ENCODE measurements around the gene NODAL. TPM values are rescaled to one million over a fixed set of nuclear protein-coding genes. Genes with fewer than 3 reads are reported as not detected.

NODAL gene
- total RNA-seq, 1 experiment from 2014 or later = not detected

DNA sequence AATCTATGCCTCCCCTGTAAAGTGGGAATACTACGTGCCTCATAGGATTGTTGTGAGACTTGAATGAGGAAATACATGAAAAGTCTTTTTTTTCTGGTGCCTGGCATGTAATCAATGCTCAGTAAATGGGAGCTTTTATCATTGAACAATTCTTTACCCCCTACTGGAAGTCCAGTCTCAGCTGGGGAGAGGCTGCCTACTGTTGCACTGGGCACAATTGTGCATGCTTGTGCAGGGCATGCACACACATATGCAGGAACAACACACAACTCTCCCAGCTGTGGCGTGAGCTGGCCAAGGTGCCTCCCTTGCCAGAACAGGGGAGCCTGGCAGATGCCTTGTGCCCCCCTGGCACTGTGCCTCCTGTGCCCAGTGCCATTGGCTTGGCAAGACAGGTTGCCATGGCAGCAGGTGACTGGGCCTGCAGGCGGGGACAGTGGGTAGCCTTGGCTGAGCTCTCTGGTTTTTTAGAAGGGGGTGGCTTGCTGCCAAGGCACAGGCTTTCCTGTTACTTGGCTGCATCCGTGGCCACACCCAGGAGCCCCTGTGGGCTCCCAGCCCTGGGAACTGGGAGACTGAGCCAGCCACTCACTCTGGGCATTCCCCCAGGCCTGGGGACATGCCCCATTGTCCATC lies 21.0 kb upstream of the NODAL start:
- peak; percentile 97 for DNase-seq
- intact Hi-C loops (cut with micrococcal nuclease) = loop anchor here (2.0 kb wide), 1 partner anchor 418 kb away; no protein-coding TSS in a partner anchor
- Histone ChIP-seq H3K4me3 (ENCODE audit: low read length) (no peak overlapping the region), H3K36me3 (ENCODE audit: low read depth, low read length) (no peaks in the 10 kb centered on the region), H3K27me3 (ENCODE audit: low read length) (peaks cover 8% of the 10 kb centered on the region), H3K4me1 (ENCODE audit: insufficient read depth, low read length) (peaks cover 27% of the 10 kb centered on the region), H3K9me2 (replicated peaks; ENCODE audit: low read length) (no peaks in the 10 kb centered on the region), H3F3A (ENCODE audit: low read length, unreplicated experiment) (no peaks in the 10 kb centered on the region), H3K9me3 (ENCODE audit: low read length) (no peaks in the 10 kb centered on the region), H4K20me1 (ENCODE audit: low read length) (no peaks in the 10 kb centered on the region), H3K79me2 (ENCODE audit: low read length) (no peaks in the 10 kb centered on the region), H3K27ac (ENCODE audit: low read length) (no peak overlapping the region), H2AFZ (ENCODE audit: low read length) (no peak overlapping the region), H3K9ac (ENCODE audit: low read length) (no peak overlapping the region), H3K4me2 (ENCODE audit: low read length) (peak overlapping the region; percentile 40)
- ChIA-PET CTCF (interaction anchor here (0.6 to 2.8 kb wide), 7 partner anchors 76 to 1234 kb away, joined by 3 to 14 read pairs (median 3); no protein-coding TSS in a partner anchor), POLR2A (ENCODE audit: unreplicated experiment) (interaction anchor here (0.7 kb wide), 1 partner anchor 71 kb away, joined by 5 read pairs; no protein-coding TSS in a partner anchor)
- TF ChIP-seq EZH2phosphoT487 (IDR thresholded peaks at IDR 0.05; ENCODE audit: borderline replicate concordance, low read length) = no peak
- TF ChIP-seq, protein P1, sequence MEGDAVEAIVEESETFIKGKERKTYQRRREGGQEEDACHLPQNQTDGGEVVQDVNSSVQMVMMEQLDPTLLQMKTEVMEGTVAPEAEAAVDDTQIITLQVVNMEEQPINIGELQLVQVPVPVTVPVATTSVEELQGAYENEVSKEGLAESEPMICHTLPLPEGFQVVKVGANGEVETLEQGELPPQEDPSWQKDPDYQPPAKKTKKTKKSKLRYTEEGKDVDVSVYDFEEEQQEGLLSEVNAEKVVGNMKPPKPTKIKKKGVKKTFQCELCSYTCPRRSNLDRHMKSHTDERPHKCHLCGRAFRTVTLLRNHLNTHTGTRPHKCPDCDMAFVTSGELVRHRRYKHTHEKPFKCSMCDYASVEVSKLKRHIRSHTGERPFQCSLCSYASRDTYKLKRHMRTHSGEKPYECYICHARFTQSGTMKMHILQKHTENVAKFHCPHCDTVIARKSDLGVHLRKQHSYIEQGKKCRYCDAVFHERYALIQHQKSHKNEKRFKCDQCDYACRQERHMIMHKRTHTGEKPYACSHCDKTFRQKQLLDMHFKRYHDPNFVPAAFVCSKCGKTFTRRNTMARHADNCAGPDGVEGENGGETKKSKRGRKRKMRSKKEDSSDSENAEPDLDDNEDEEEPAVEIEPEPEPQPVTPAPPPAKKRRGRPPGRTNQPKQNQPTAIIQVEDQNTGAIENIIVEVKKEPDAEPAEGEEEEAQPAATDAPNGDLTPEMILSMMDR (conservative IDR thresholded peaks at IDR 0.05; ENCODE audit: low read depth, low read length) = 0 out of 2 replicates have a peak, but pooled peaks have one; percentile 13
- ATAC-seq = peak; percentile 67
- no TSS peak for BruUV-seq (replicated peaks)

DNA sequence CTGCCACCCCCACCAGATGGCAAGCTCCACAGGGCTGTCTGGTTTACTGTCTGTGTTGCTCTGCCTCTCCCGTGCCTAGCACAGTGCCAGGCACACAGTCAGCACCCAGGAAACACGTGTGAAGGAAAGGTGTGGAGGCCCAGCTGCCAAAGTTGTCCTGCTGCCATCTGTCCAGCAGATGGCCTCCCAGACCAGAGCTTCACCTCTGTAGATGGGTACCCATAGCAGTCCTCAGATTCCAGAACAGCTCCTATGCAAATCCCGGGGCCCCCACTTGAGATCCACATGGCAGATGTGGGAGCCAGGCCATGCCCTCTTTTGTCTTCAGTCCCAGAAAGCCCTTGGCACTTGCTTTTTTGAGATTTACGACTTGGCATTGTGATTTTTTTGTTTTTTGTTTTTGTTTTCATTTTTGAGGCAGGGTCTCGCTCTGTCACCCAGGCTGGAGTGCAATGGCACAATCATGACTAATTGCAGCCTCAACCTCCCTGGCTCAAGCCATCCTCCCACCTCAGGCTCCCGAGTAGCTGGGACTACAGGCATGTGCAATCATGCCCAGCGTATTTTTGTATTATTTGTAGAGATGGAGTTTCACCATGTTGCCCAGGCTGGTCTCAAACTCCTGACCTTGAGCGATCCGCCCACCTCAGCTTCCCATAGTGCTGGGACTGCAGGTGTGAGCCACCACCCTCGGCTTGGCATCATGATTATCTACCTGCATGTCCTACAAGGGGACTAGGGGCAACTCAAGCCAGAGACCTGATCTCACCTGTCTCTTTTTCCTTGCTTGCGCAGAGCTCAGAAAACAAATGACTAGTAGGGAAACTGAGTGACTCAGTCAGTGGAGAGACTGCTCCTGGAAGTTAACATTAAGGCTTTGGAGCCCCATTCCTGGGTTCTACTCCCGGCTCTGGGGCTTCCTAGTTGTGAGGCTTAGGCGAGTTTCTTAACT lies 20.2 kb upstream of the NODAL start:
- ATAC-seq (peak; percentile 65), DNase-seq (peak; percentile 89)
- H3K9ac ChIP-seq (ENCODE audit: low read length) = no peak overlapping the region
- ChIA-PET CTCF (interaction anchor here (0.6 to 2.8 kb wide), 16 partner anchors 10 to 1235 kb away, joined by 3 to 14 read pairs (median 4); no protein-coding TSS in a partner anchor), POLR2A (ENCODE audit: unreplicated experiment) (interaction anchor here (0.7 kb wide), 1 partner anchor 72 kb away, joined by 5 read pairs; no protein-coding TSS in a partner anchor)
- BruUV-seq (replicated peaks) = no TSS peak
- intact Hi-C loops (cut with micrococcal nuclease) = loop anchor here (1.0 to 2.0 kb wide), 5 partner anchors 75 to 419 kb away; no protein-coding TSS in a partner anchor
- H3K4me3 ChIP-seq (ENCODE audit: low read length) = no peak overlapping the region
- H3K27ac ChIP-seq (ENCODE audit: low read length) = no peak overlapping the region
- H3K36me3 ChIP-seq (ENCODE audit: low read depth, low read length) = no peaks in the 10 kb centered on the region
- H3K9me3 ChIP-seq (ENCODE audit: low read length) = no peaks in the 10 kb centered on the region
- H4K20me1 ChIP-seq (ENCODE audit: low read length) = no peaks in the 10 kb centered on the region
- TF ChIP-seq, protein P1 (conservative IDR thresholded peaks at IDR 0.05; ENCODE audit: low read depth, low read length) = peak; percentile 99
- TF ChIP-seq EZH2phosphoT487 (IDR thresholded peaks at IDR 0.05; ENCODE audit: borderline replicate concordance, low read length) = no peak
- no peak for TF ChIP-seq EZH2 (IDR thresholded peaks at IDR 0.05; ENCODE audit: low read length, unreplicated experiment)
- H3K4me1 ChIP-seq (ENCODE audit: insufficient read depth, low read length) = peaks cover 27% of the 10 kb centered on the region
- no peaks in the 10 kb centered on the region for H3F3A ChIP-seq (ENCODE audit: low read length, unreplicated experiment)
- H3K4me2 ChIP-seq (ENCODE audit: low read length) = peak overlapping the region; percentile 40; the same call in 1 of the 2 replicates
- no peaks in the 10 kb centered on the region for H3K9me2 ChIP-seq (replicated peaks; ENCODE audit: low read length)
- peaks cover 4% of the 10 kb centered on the region; the same call in 1 of the 2 replicates for H3K27me3 ChIP-seq (ENCODE audit: low read length)
- no peaks in the 10 kb centered on the region for H3K79me2 ChIP-seq (ENCODE audit: low read length)
- no peak overlapping the region for H2AFZ ChIP-seq (ENCODE audit: low read length)
